ENCODE results near the gene ATF6.

The ATF6 gene

DNA sequence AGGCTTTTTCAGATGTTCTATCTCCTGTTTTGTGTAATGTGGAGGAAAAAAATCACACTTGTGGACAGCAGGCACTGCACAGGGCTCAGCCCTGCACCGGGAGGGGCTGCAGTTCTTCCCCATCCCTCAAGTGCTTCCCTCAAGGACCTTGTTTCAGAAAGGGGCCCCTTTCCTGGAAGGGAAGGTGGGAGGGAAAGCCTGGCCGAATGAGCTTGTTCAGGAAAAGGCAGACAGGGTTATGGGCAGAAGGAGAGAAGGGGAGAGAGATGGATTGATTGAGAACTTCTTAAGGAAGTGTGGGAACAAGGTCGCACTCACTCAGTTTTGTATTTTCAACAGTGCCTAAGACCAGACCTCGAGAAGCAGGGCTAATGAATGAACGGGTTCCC lies 216.4 kb downstream of the ATF6 start:
- no peaks in the 10 kb centered on the region for H3K36me3 ChIP-seq (ENCODE audit: insufficient read depth)
- no peak overlapping the region for H3K9ac ChIP-seq
- H3K4me1 ChIP-seq (ENCODE audit: low read depth, poor library complexity, severe bottlenecking), result no peaks in the 10 kb centered on the region
- H3K4me3 ChIP-seq (IDR thresholded peaks at IDR 0.05; ENCODE audit: insufficient read depth, low read depth, low read length), result no peak overlapping the region
- no peaks in the 10 kb centered on the region for H3K27me3 ChIP-seq (ENCODE audit: insufficient read depth, low read depth)
- no peaks in the 10 kb centered on the region for H4K20me1 ChIP-seq (ENCODE audit: insufficient read depth)
- H3K79me2 ChIP-seq (ENCODE audit: insufficient read depth, low read depth), result no peaks in the 10 kb centered on the region
- no peak overlapping the region for H3K27ac ChIP-seq
- H3K4me2 ChIP-seq, result no peak overlapping the region
- no peak for TF ChIP-seq CTCF (conservative IDR thresholded peaks at IDR 0.05; ENCODE audit: low read depth, low read length)
- H2AFZ ChIP-seq (ENCODE audit: low read depth), result no peak overlapping the region

DNA sequence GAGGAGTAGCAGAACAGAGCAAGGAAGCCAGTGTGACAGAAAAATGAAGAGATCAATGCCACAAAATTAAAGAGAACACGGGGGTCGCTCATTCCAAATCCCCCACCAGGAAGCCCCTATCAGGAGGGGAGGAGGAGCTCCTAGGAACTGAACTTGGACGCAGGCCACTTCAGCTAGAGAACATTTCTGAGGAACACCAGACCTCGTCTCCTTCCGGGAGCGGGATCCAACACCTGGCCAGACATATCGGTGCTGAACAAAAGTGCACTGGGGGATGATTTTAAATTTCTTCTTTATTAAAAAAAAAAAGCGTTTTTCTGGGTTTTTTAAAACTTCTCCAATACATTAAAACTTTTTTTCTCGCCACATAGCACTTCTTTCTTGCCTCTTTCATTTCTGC lies 216.8 kb downstream of the ATF6 start:
- Histone ChIP-seq H3K4me1 (ENCODE audit: low read depth, poor library complexity, severe bottlenecking) (no peaks in the 10 kb centered on the region), H3K36me3 (ENCODE audit: insufficient read depth) (no peaks in the 10 kb centered on the region), H4K20me1 (ENCODE audit: insufficient read depth) (no peaks in the 10 kb centered on the region), H3K4me2 (no peak overlapping the region), H2AFZ (ENCODE audit: low read depth) (no peak overlapping the region), H3K27me3 (ENCODE audit: insufficient read depth, low read depth) (no peaks in the 10 kb centered on the region), H3K27ac (no peak overlapping the region), H3K4me3 (IDR thresholded peaks at IDR 0.05; ENCODE audit: insufficient read depth, low read depth, low read length) (no peak overlapping the region), H3K9ac (no peak overlapping the region), H3K79me2 (ENCODE audit: insufficient read depth, low read depth) (no peaks in the 10 kb centered on the region)
- TF ChIP-seq CTCF (conservative IDR thresholded peaks at IDR 0.05; ENCODE audit: low read depth, low read length), result no peak

DNA sequence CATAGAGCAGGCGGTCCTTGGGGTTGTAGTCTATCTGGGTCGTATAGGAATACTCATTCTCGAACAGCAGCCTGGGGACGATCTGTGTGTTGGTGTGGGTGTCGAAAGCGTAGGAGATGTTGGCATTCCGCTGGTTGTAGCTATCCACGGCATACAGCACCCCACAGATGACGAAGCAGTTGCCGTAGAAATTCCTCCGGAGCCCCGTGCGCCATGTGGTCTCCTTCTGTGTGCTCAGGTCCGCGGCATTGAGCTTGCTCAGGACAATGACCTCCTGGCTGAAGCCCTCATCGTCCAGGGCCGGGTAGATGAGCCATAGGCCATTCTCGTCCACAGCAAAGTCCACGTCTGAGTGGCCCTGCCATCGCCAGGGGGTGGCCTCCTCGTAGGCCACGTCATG lies 217.6 kb downstream of the ATF6 start:
- Histone ChIP-seq H3K36me3 (ENCODE audit: insufficient read depth) (no peaks in the 10 kb centered on the region), H3K4me2 (no peak overlapping the region), H3K9ac (no peak overlapping the region), H3K27ac (no peak overlapping the region), H3K27me3 (ENCODE audit: insufficient read depth, low read depth) (no peaks in the 10 kb centered on the region), H2AFZ (ENCODE audit: low read depth) (no peak overlapping the region), H3K79me2 (ENCODE audit: insufficient read depth, low read depth) (no peaks in the 10 kb centered on the region), H3K4me1 (ENCODE audit: low read depth, poor library complexity, severe bottlenecking) (no peaks in the 10 kb centered on the region), H3K4me3 (IDR thresholded peaks at IDR 0.05; ENCODE audit: insufficient read depth, low read depth, low read length) (no peak overlapping the region), H4K20me1 (ENCODE audit: insufficient read depth) (no peaks in the 10 kb centered on the region)
- TF ChIP-seq CTCF (conservative IDR thresholded peaks at IDR 0.05; ENCODE audit: low read depth, low read length), result no peak

- Histone ChIP-seq H3K4me2 (no peak overlapping the region), H3K4me3 (IDR thresholded peaks at IDR 0.05; ENCODE audit: insufficient read depth, low read depth, low read length) (no peak overlapping the region), H3K36me3 (ENCODE audit: insufficient read depth) (no peaks in the 10 kb centered on the region), H3K4me1 (ENCODE audit: low read depth, poor library complexity, severe bottlenecking) (peaks cover 8% of the 10 kb centered on the region), H3K9ac (no peak overlapping the region), H3K27me3 (ENCODE audit: insufficient read depth, low read depth) (no peaks in the 10 kb centered on the region), H2AFZ (ENCODE audit: low read depth) (no peak overlapping the region), H3K79me2 (ENCODE audit: insufficient read depth, low read depth) (no peaks in the 10 kb centered on the region), H4K20me1 (ENCODE audit: insufficient read depth) (no peaks in the 10 kb centered on the region), H3K27ac (no peak overlapping the region)
- TF ChIP-seq CTCF (conservative IDR thresholded peaks at IDR 0.05; ENCODE audit: low read depth, low read length), result no peak
Measured at GRCh38 chr1:161985301-161985822, 219.2 kb downstream of the ATF6 start.

Measured in KMS-11 (cell line).